Common myeloid progenitor, CD34-positive (primary cell): ENCODE data around the gene TENT5C.

Source experiments
- CTCF ChIA-PET: fragments of 350-600 bp; sonication (Branson Sonifier 250); formaldehyde crosslinking; loops from one replicate; lab custom pipeline; 2021; ENCODE audit warnings: antibody characterized with exemption; lab: Charles Lee
- POLR2A ChIA-PET: fragments of 350-600 bp; sonication (Branson Sonifier 250); formaldehyde crosslinking; loops from one replicate; lab custom pipeline; 2021; ENCODE audit warnings: antibody characterized with exemption; lab: Charles Lee
- DNase-seq, 3 donors: peaks; one replicate each; pipeline versions ENCODE4 v3.0.0 to v3.0.0-alpha.2; 2013
- H3K27ac ChIP-seq, 2 experiments: 1 replicate in 1 of 2; 2 replicates in 1 of 2; pipeline ENCODE4 v1.7.0; 2013; ENCODE audit warnings: inconsistent platforms in 2 of 2, low read length in 2 of 2, mild to moderate bottlenecking in 2 of 2, low read depth in 1 of 2, moderate library complexity in 1 of 2; ENCODE audit not compliant: severe bottlenecking in 2 of 2, insufficient read depth in 1 of 2, poor library complexity in 1 of 2
- H3K27me3 ChIP-seq, 5 experiments: replicated peaks in 2 of 5; 1 replicate in 3 of 5; 2 replicates in 2 of 5; pipeline versions ENCODE4 v1.6.1 to v1.7.0; 2013; ENCODE audit warnings: low read length in 4 of 5, mild to moderate bottlenecking in 2 of 5, moderate library complexity in 2 of 5, inconsistent platforms in 1 of 5; ENCODE audit not compliant: insufficient read depth in 5 of 5, control insufficient read depth in 4 of 5
- H3K36me3 ChIP-seq, 4 experiments: 1 replicate in 2 of 4; 2 replicates in 2 of 4; pipeline versions ENCODE4 v1.6.1 to v1.7.0; 2013; ENCODE audit warnings: low read length in 3 of 4, control low read depth in 1 of 4, mild to moderate bottlenecking in 1 of 4; ENCODE audit not compliant: control insufficient read depth in 4 of 4, insufficient read depth in 4 of 4
- H3K4me1 ChIP-seq, 4 experiments: 1 replicate in 3 of 4; 2 replicates in 1 of 4; pipeline versions ENCODE4 v1.6.1 to v1.7.1; 2013; ENCODE audit warnings: low read length in 3 of 4, mild to moderate bottlenecking in 3 of 4, control low read depth in 1 of 4, inconsistent platforms in 1 of 4, moderate library complexity in 1 of 4; ENCODE audit not compliant: control insufficient read depth in 4 of 4, insufficient read depth in 4 of 4; ENCODE audit errors: control extremely low read depth in 1 of 4
- H3K4me3 ChIP-seq, 7 experiments: 1 replicate in 4 of 7; 2 replicates in 3 of 7; pipeline versions ENCODE4 v1.5.1 to v1.7.0; 2013; ENCODE audit warnings: mild to moderate bottlenecking in 7 of 7, low read length in 6 of 7, moderate library complexity in 6 of 7, inconsistent platforms in 2 of 7, low read depth in 2 of 7, control low read depth in 1 of 7; ENCODE audit not compliant: insufficient read depth in 4 of 7, control insufficient read depth in 1 of 7; ENCODE audit errors: extremely low read depth in 1 of 7
- H3K9me3 ChIP-seq, 5 experiments: 1 replicate in 4 of 5; 2 replicates in 1 of 5; pipeline versions ENCODE4 v1.6.1 to v1.7.1; 2013; ENCODE audit warnings: low read length in 4 of 5, mild to moderate bottlenecking in 2 of 5, inconsistent platforms in 1 of 5, low read depth in 1 of 5, moderate library complexity in 1 of 5; ENCODE audit not compliant: control insufficient read depth in 4 of 5, insufficient read depth in 2 of 5; ENCODE audit errors: control extremely low read depth in 1 of 5
- WGBS: methylation state at CpG from one replicate; pipeline ENCODE4 v1.1.5; 2013; ENCODE audit not compliant: insufficient coverage; 5-methylcytosine and 5-hydroxymethylcytosine counted together

Gene TENT5C

GRCh38 chr1:117673405-117673804, 67.6 kb downstream of the TENT5C start:
- no peak for DNase-seq
- H3K9me3 ChIP-seq = no peaks in the 10 kb centered on the region
- ChIA-PET POLR2A (no interaction called here), CTCF (interaction anchor here (1.0 to 7.3 kb wide), 9 partner anchors 9 to 168 kb away, joined by 3 to 95 read pairs (median 5); no protein-coding TSS in a partner anchor)
- no peak overlapping the region for H3K4me3 ChIP-seq
- no peak overlapping the region for H3K27ac ChIP-seq
- no CpG with 5 or more reads among the region's 2 CpGs for WGBS
- H3K4me1 ChIP-seq = peaks cover 0 to 2% (median 0%) of the 10 kb centered on the region in 4 experiments
- H3K36me3 ChIP-seq = no peaks in the 10 kb centered on the region
- no peaks in the 10 kb centered on the region for H3K27me3 ChIP-seq

- CTCF ChIA-PET = interaction anchor here (0.8 to 7.3 kb wide), 31 partner anchors 8 to 171 kb away, joined by 3 to 95 read pairs (median 5); no protein-coding TSS in a partner anchor
- Histone ChIP-seq H3K4me1 (peaks cover 0 to 2% (median 0%) of the 10 kb centered on the region in 4 experiments), H3K9me3 (no peaks in the 10 kb centered on the region), H3K27me3 (no peaks in the 10 kb centered on the region), H3K27ac (no peak overlapping the region), H3K4me3 (no peak overlapping the region), H3K36me3 (no peaks in the 10 kb centered on the region)
- peak; percentile 39 to 63 (median 58) for DNase-seq
- POLR2A ChIA-PET = no interaction called here
- 82% methylated on average over 8 of the region's 10 CpGs for WGBS
Measured at GRCh38 chr1:117674521-117675400, 68.9 kb downstream of the TENT5C start.

DNA sequence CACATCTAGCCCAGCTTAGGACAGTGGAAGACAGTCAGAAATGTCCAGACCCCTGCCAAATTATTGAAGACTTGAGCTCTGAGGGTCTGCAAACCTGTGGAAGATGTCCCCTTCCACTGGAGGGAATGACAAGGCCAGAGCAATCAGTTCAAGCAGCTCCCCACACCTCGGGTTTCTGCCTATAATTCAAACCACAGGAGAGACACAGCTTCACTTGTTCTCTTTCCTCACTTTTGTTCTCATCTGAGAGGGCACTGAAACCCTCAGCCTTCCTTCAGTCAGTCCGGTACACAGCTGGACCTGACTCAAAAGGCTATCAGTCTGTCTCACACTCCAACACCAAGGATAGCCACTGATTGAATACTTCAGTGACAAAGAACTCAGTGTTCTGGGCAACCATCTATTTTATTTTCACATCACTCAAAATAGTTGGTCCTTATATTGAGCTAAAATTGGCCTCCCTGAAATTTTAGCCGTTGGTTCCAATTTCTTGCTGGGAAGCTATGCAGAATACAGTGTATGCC, 70.1 kb downstream of the TENT5C start:
- 94% methylated on average over 3 of the region's 3 CpGs for WGBS
- POLR2A ChIA-PET = interaction anchor here (1.2 kb wide), 1 partner anchor 63 kb away, joined by 3 read pairs; no protein-coding TSS in a partner anchor

GRCh38 chr1:117676615-117677130, 70.8 kb downstream of the TENT5C start:
- Histone ChIP-seq H3K36me3 (no peaks in the 10 kb centered on the region), H3K27me3 (no peaks in the 10 kb centered on the region), H3K4me3 (no peak overlapping the region), H3K9me3 (no peaks in the 10 kb centered on the region), H3K4me1 (no peaks in the 10 kb centered on the region), H3K27ac (no peak overlapping the region)
- ChIA-PET CTCF (interaction anchor here (0.7 to 7.3 kb wide), 7 partner anchors 10 to 142 kb away, joined by 3 to 95 read pairs (median 5); no protein-coding TSS in a partner anchor), POLR2A (interaction anchor here (1.2 kb wide), 1 partner anchor 64 kb away, joined by 3 read pairs; no protein-coding TSS in a partner anchor)
- DNase-seq = no peak
- 95% methylated on average over 6 of the region's 7 CpGs for WGBS

More for the DNA sequence above, 70.1 kb downstream of the TENT5C start:
- Histone ChIP-seq H3K27ac (no peak overlapping the region), H3K4me1 (no peaks in the 10 kb centered on the region), H3K27me3 (no peaks in the 10 kb centered on the region), H3K9me3 (no peaks in the 10 kb centered on the region), H3K4me3 (no peak overlapping the region), H3K36me3 (no peaks in the 10 kb centered on the region)
- CTCF ChIA-PET = interaction anchor here (0.7 to 7.3 kb wide), 8 partner anchors 27 to 142 kb away, joined by 3 to 95 read pairs (median 5); no protein-coding TSS in a partner anchor
- no peak for DNase-seq
